CD14-positive monocyte (primary cell): ENCODE data around the gene CISD2. TPM values are rescaled to one million over a fixed set of nuclear protein-coding genes. Genes with fewer than 3 reads are reported as not detected.

Experiments used
- DNase-seq, 3 donors: peaks; one replicate each; pipeline ENCODE4 v3.0.0-alpha.2; 2011 to 2022
- H2AFZ ChIP-seq: 2 replicates; pipeline ENCODE4 v1.6.0; 2012; ENCODE audit warnings: mild to moderate bottlenecking, low read depth, low read length, inconsistent platforms; ENCODE audit not compliant: insufficient read depth, poor library complexity, severe bottlenecking
- H3K27ac ChIP-seq, 2 donors: 1 replicate in 1 of 2; 2 replicates in 1 of 2; pipeline ENCODE4 v1.5.1; 2012 to 2013; ENCODE audit warnings: low read length in 2 of 2, control low read depth in 1 of 2, inconsistent platforms in 1 of 2, low read depth in 1 of 2, mild to moderate bottlenecking in 1 of 2
- H3K27me3 ChIP-seq, 2 donors: one replicate each; pipeline versions ENCODE4 v1.6.0 to v1.6.1; 2011 to 2013; ENCODE audit warnings: low read length in 2 of 2; ENCODE audit not compliant: control insufficient read depth in 2 of 2, insufficient read depth in 2 of 2
- H3K36me3 ChIP-seq, 2 donors: replicated peaks in 1 of 2; 1 replicate in 1 of 2; 2 replicates in 1 of 2; pipeline versions ENCODE4 v1.5.1 to v1.6.1; 2012 to 2013; ENCODE audit warnings: low read length in 2 of 2, control low read depth in 1 of 2, inconsistent platforms in 1 of 2, mild to moderate bottlenecking in 1 of 2; ENCODE audit not compliant: insufficient read depth in 2 of 2, control insufficient read depth in 1 of 2
- H3K4me1 ChIP-seq, 2 donors: 1 replicate in 1 of 2; 2 replicates in 1 of 2; pipeline versions ENCODE4 v1.5.1 to v1.6.1; 2012 to 2013; ENCODE audit warnings: low read length in 2 of 2, control low read depth in 1 of 2, inconsistent platforms in 1 of 2, mild to moderate bottlenecking in 1 of 2, moderate library complexity in 1 of 2; ENCODE audit not compliant: insufficient read depth in 2 of 2, control insufficient read depth in 1 of 2
- H3K4me2 ChIP-seq: replicated peaks from 2 replicates; pipeline ENCODE3; 2012; ENCODE audit warnings: low read length, moderate library complexity, mild to moderate bottlenecking; ENCODE audit not compliant: poor library complexity, severe bottlenecking; ENCODE audit errors: extremely low read depth
- H3K4me3 ChIP-seq, 3 experiments: fragments of 200-600 bp in 1 of 3; sonication (generic) in 1 of 3; replicated peaks in 1 of 3; 1 replicate in 2 of 3; 2 replicates in 1 of 3; pipeline ENCODE4 v1.5.1; 2011 to 2013; ENCODE audit warnings: low read length in 3 of 3, mild to moderate bottlenecking in 3 of 3, control low read depth in 2 of 3, low read depth in 2 of 3, inconsistent platforms in 1 of 3, moderate library complexity in 1 of 3
- H3K79me2 ChIP-seq: 2 replicates; pipeline ENCODE4 v1.6.0; 2012; ENCODE audit warnings: mild to moderate bottlenecking, control low read depth, inconsistent platforms, low read length, moderate library complexity; ENCODE audit not compliant: insufficient read depth
- H3K9ac ChIP-seq: 2 replicates; pipeline ENCODE4 v1.6.0; 2017; ENCODE audit warnings: low read length, mild to moderate bottlenecking; ENCODE audit not compliant: insufficient read depth, poor library complexity, severe bottlenecking
- H3K9me3 ChIP-seq, 2 donors: replicated peaks in 1 of 2; 1 replicate in 1 of 2; 2 replicates in 1 of 2; pipeline versions ENCODE4 v1.5.1 to v1.6.1; 2012 to 2013; ENCODE audit warnings: low read length in 2 of 2, control low read depth in 1 of 2; ENCODE audit not compliant: control insufficient read depth in 1 of 2, insufficient read depth in 1 of 2
- H4K20me1 ChIP-seq: 2 replicates; pipeline ENCODE4 v1.6.0; 2012; ENCODE audit warnings: mild to moderate bottlenecking, low read length, control low read depth, moderate library complexity; ENCODE audit not compliant: insufficient read depth
- H3K27ac Mint-ChIP-seq, 7 donors: one replicate each; pipeline ENCODE4 v1.8.0; 2020; ENCODE audit warnings: mild to moderate bottlenecking in 7 of 7, mixed read lengths in 7 of 7, moderate library complexity in 6 of 7, inconsistent platforms in 2 of 7
- H3K27me3 Mint-ChIP-seq, 3 donors: one replicate each; pipeline ENCODE4 v1.8.0; 2021 to 2022; ENCODE audit warnings: low read depth in 3 of 3, mild to moderate bottlenecking in 3 of 3, mixed read lengths in 3 of 3, moderate library complexity in 3 of 3, inconsistent platforms in 1 of 3
- H3K36me3 Mint-ChIP-seq, 2 donors: one replicate each; pipeline ENCODE4 v1.8.0; 2020; ENCODE audit warnings: mixed read lengths in 2 of 2, inconsistent platforms in 1 of 2, mild to moderate bottlenecking in 1 of 2
- H3K4me1 Mint-ChIP-seq: one replicate; pipeline ENCODE4 v1.8.0; 2020; ENCODE audit warnings: mild to moderate bottlenecking, mixed read lengths
- H3K4me3 Mint-ChIP-seq, 2 donors: one replicate each; pipeline ENCODE4 v1.8.0; 2020; ENCODE audit warnings: mild to moderate bottlenecking in 2 of 2, mixed read lengths in 2 of 2, moderate library complexity in 1 of 2
- H3K9me3 Mint-ChIP-seq, 7 donors: one replicate each; pipeline ENCODE4 v1.8.0; 2020 to 2022; ENCODE audit warnings: mixed read lengths in 7 of 7, mild to moderate bottlenecking in 6 of 7, moderate library complexity in 6 of 7, inconsistent platforms in 2 of 7
- CTCF ChIP-seq: fragments of 200-600 bp; IDR thresholded peaks from one replicate; pipeline ENCODE4 v1.8.0; 2022; ENCODE audit warnings: antibody characterized with exemption, mild to moderate bottlenecking
- WGBS: methylation state at CpG from one replicate; pipeline ENCODE4 v1.1.5; 2013; ENCODE audit warnings: missing lambda C conversion rate; ENCODE audit not compliant: insufficient coverage; 5-methylcytosine and 5-hydroxymethylcytosine counted together
- intact Hi-C, 2 donors: fragments of 100-400 bp; cut with micrococcal nuclease; formaldehyde crosslinking; loops; one replicate each; pipeline versions ENCODE4 v1.15.0 to v1.15.1; 2023
- polyA plus RNA-seq, 3 donors: library from polyadenylated mRNA; depleted of rRNA in 1 of 3; unstranded in 2 of 3; stranded (reverse) in 1 of 3; fragments of 300-500 nt in 2 of 3; fragments of >200 nt in 1 of 3; fragmentation: Illumina TruSeq in 2 of 3; gene quantifications; 1 replicate in 2 of 3; 2 replicates in 1 of 3; pipeline ENCODE4 v1.2.3, GENCODE V29; 2012 to 2021

Gene CISD2
- polyA plus RNA-seq, 3 donors = 4.5 to 30.2 (median 29.1) TPM

GRCh38 chr4:102823897-102824296 lies 44.9 kb upstream of the CISD2 start:
- Mint-ChIP-seq H3K4me1 (peaks cover 52% of the 10 kb centered on the region), H3K27me3 (no peaks in the 10 kb centered on the region), H3K9me3 (peaks cover 0 to 3% (median 0%) of the 10 kb centered on the region in 7 donors), H3K27ac (peak overlapping the region in 1 of 7 donors; percentile 28), H3K36me3 (peaks cover 11 to 27% of the 10 kb centered on the region in 2 donors), H3K4me3 (peak overlapping the region in 1 of 2 donors; percentile 35)
- Histone ChIP-seq H3K27ac (peak overlapping the region in 1 of 2 donors; percentile 99), H3K79me2 (peaks cover 85% of the 10 kb centered on the region), H3K9ac (peak overlapping the region; percentile 100), H2AFZ (no peak overlapping the region), H3K4me2 (peak overlapping the region; percentile 94), H3K4me3 (peak overlapping the region; percentile 98 to 100 (median 99)), H4K20me1 (peaks cover 78% of the 10 kb centered on the region), H3K27me3 (no peaks in the 10 kb centered on the region), H3K9me3 (no peaks in the 10 kb centered on the region), H3K4me1 (peaks cover 49 to 66% of the 10 kb centered on the region in 2 donors), H3K36me3 (peaks cover 6 to 16% of the 10 kb centered on the region in 2 donors)
- intact Hi-C loops = loop anchor here (10.0 kb wide), 2 partner anchors 69 to 139 kb away; no protein-coding TSS in a partner anchor
- no peak for TF ChIP-seq CTCF
- WGBS = no CpG with 5 or more reads among the region's 4 CpGs
- DNase-seq = no peak

- H3K9me3 Mint-ChIP-seq = peaks cover 0 to 3% (median 0%) of the 10 kb centered on the region in 7 donors
- Histone ChIP-seq H3K27me3 (no peaks in the 10 kb centered on the region), H3K4me1 (peaks cover 48 to 67% of the 10 kb centered on the region in 2 donors), H3K4me2 (peak overlapping the region; percentile 94), H3K9ac (peak overlapping the region; percentile 100), H3K4me3 (peak overlapping the region; percentile 98 to 100 (median 99)), H4K20me1 (peaks cover 73% of the 10 kb centered on the region), H3K27ac (peak overlapping the region in 1 of 2 donors; percentile 99), H2AFZ (no peak overlapping the region), H3K79me2 (peaks cover 85% of the 10 kb centered on the region), H3K9me3 (no peaks in the 10 kb centered on the region), H3K36me3 (peaks cover 6 to 16% of the 10 kb centered on the region in 2 donors)
- no peak overlapping the region for H3K4me3 Mint-ChIP-seq
- peak overlapping the region in 1 of 7 donors; percentile 40 for H3K27ac Mint-ChIP-seq
- WGBS = no CpG with 5 or more reads among the region's 2 CpGs
- DNase-seq = no peak
- TF ChIP-seq CTCF = no peak
- H3K36me3 Mint-ChIP-seq = peaks cover 11 to 25% of the 10 kb centered on the region in 2 donors
- peaks cover 56% of the 10 kb centered on the region for H3K4me1 Mint-ChIP-seq
- H3K27me3 Mint-ChIP-seq = no peaks in the 10 kb centered on the region
- intact Hi-C loops = loop anchor here (10.0 kb wide), 2 partner anchors 70 to 140 kb away; no protein-coding TSS in a partner anchor
These were observed 44.4 kb upstream of the CISD2 start for GRCh38 chr4:102824398-102824797.
